HG02642 (cell line): ENCODE measurements around the gene ZMIZ1.

Experiments
- ATAC-seq: cut with Tn5 transposase; IDR thresholded peaks from one replicate; pipeline ENCODE4 v1.9.1; 2021; ENCODE audit warnings: mild to moderate bottlenecking; ENCODE audit not compliant: unreplicated experiment, poor library complexity

The ZMIZ1 gene

GRCh38 chr10:79061441-79062315, 7.1 kb upstream of the ZMIZ1 start:
- ATAC-seq: no peak

- no peak for ATAC-seq
These were observed 5.7 kb upstream of the ZMIZ1 start for GRCh38 chr10:79063071-79063491.

GRCh38 chr10:79063661-79064492, 4.9 kb upstream of the ZMIZ1 start:
- ATAC-seq: no peak

- ATAC-seq: no peak
These were observed 3.6 kb upstream of the ZMIZ1 start for GRCh38 chr10:79065091-79065551.

GRCh38 chr10:79065853-79066252, 2.9 kb upstream of the ZMIZ1 start:
- no peak for ATAC-seq

GRCh38 chr10:79066411-79067240, 2.1 kb upstream of the ZMIZ1 start:
- no peak for ATAC-seq

- ATAC-seq: no peak
These were observed 1.2 kb upstream of the ZMIZ1 start for GRCh38 chr10:79067241-79068202.

GRCh38 chr10:79068203-79068561, 584 bp upstream of the ZMIZ1 start:
- no peak for ATAC-seq

GRCh38 chr10:79069325-79070080, 737 bp downstream of the ZMIZ1 start:
- peak; percentile 22 for ATAC-seq

- ATAC-seq: no peak
These were observed 1.4 kb downstream of the ZMIZ1 start for GRCh38 chr10:79070081-79070605.

- ATAC-seq: no peak
These were observed 2.0 kb downstream of the ZMIZ1 start for GRCh38 chr10:79070606-79071395.

GRCh38 chr10:79071396-79071923, 2.7 kb downstream of the ZMIZ1 start:
- ATAC-seq: no peak

GRCh38 chr10:79072041-79072441, 3.3 kb downstream of the ZMIZ1 start:
- no peak for ATAC-seq

GRCh38 chr10:79072994-79073645, 4.4 kb downstream of the ZMIZ1 start:
- ATAC-seq: no peak

- no peak for ATAC-seq
These were observed 5.1 kb downstream of the ZMIZ1 start for GRCh38 chr10:79073784-79074432.

GRCh38 chr10:79074732-79075131, 6.0 kb downstream of the ZMIZ1 start:
- ATAC-seq: no peak
